WTC11 (cell line): ENCODE data around the gene DIDO1. TPM values are rescaled to one million over a fixed set of nuclear protein-coding genes. Genes with fewer than 3 reads are reported as not detected.

Experiments
- ATAC-seq: fragments of 200-7000 bp; cut with Tn5 transposase; 2 replicates; pipeline ENCODE4 v1.10.0; 2021; ENCODE audit warnings: mild to moderate bottlenecking, moderate library complexity
- CTCF ChIA-PET: fragments of 300-600 bp; sonication (Branson Sonifier 250); formaldehyde crosslinking; loops from one replicate; lab custom pipeline; 2021; ENCODE audit warnings: antibody characterized with exemption; lab: Charles Lee
- POLR2A ChIA-PET: fragments of 350-600 bp; sonication (Branson Sonifier 250); formaldehyde crosslinking; loops from one replicate; lab custom pipeline; 2021; ENCODE audit warnings: antibody characterized with exemption; lab: Charles Lee
- DNase-seq: peaks from one replicate; pipeline ENCODE4 v3.0.0; 2021; ENCODE audit warnings: low spot score
- H3K27ac Mint-ChIP-seq: 2 replicates; pipeline ENCODE4 v1.8.0; 2021; ENCODE audit warnings: mixed read lengths
- H3K27me3 Mint-ChIP-seq: 2 replicates; pipeline ENCODE4 v1.8.0; 2021; ENCODE audit warnings: low read depth, mild to moderate bottlenecking, moderate library complexity, mixed read lengths
- H3K36me3 Mint-ChIP-seq: 2 replicates; pipeline ENCODE4 v1.8.0; 2021; ENCODE audit warnings: mixed read lengths
- H3K4me1 Mint-ChIP-seq: 2 replicates; pipeline ENCODE4 v1.8.0; 2022; ENCODE audit warnings: mixed read lengths
- H3K4me3 Mint-ChIP-seq: 2 replicates; pipeline ENCODE4 v1.8.0; 2021; ENCODE audit warnings: mild to moderate bottlenecking, moderate library complexity, mixed read lengths
- H3K9me3 Mint-ChIP-seq: 2 replicates; pipeline ENCODE4 v1.8.0; 2021; ENCODE audit warnings: mixed read lengths
- ATF1 ChIP-seq: sonication (generic); formaldehyde crosslinking; IDR thresholded peaks from 2 replicates; pipeline ENCODE4 v1.8.1; 2023; ENCODE audit warnings: mild to moderate bottlenecking, moderate library complexity, missing genetic modification reagents
- CDX4 ChIP-seq: fragments of 250-450 bp; sonication (Bioruptor Pico); IDR thresholded peaks from 2 replicates; pipeline ENCODE4 v1.9.0; 2021; ENCODE audit warnings: moderate library complexity, mild to moderate bottlenecking, inconsistent platforms, borderline replicate concordance
- CTCF ChIP-seq: fragments of 200-600 bp; IDR thresholded peaks from 2 replicates; pipeline ENCODE4 v1.8.0; 2022; ENCODE audit warnings: antibody characterized with exemption
- GRHL2 ChIP-seq: fragments of 250-450 bp; sonication (Bioruptor Pico); IDR thresholded peaks from 2 replicates; pipeline ENCODE4 v1.8.0; 2022; ENCODE audit warnings: mild to moderate bottlenecking, moderate library complexity; ENCODE audit not compliant: insufficient replicate concordance, severe bottlenecking
- GTF2I ChIP-seq: fragments of 250-450 bp; sonication (Bioruptor Pico); conservative IDR thresholded peaks from 2 replicates; pipeline ENCODE4 v1.4.0; 2021; ENCODE audit warnings: mild to moderate bottlenecking
- JUN ChIP-seq: sonication (generic); formaldehyde crosslinking; IDR thresholded peaks from 2 replicates; pipeline ENCODE4 v1.8.0; 2023; ENCODE audit warnings: mild to moderate bottlenecking, missing genetic modification reagents
- MXD4 ChIP-seq: fragments of 250-450 bp; sonication (Bioruptor Pico); IDR thresholded peaks from 2 replicates; pipeline ENCODE4 v1.8.0; 2021; ENCODE audit warnings: mild to moderate bottlenecking, moderate library complexity, borderline replicate concordance
- NFYB ChIP-seq: sonication (generic); formaldehyde crosslinking; conservative IDR thresholded peaks from 2 replicates; pipeline ENCODE4 v1.8.0; 2022; ENCODE audit warnings: low read depth, missing genetic modification reagents
- OVOL2 ChIP-seq: fragments of 250-450 bp; sonication (Bioruptor Pico); IDR thresholded peaks from 2 replicates; pipeline ENCODE4 v1.9.0; 2021; ENCODE audit warnings: mild to moderate bottlenecking, borderline replicate concordance
- ZNF263 ChIP-seq: sonication (generic); formaldehyde crosslinking; IDR thresholded peaks from 2 replicates; pipeline ENCODE4 v1.8.1; 2022; ENCODE audit warnings: low read depth, mild to moderate bottlenecking, moderate library complexity, missing genetic modification reagents
- total RNA-seq: library from RNA; stranded (reverse); gene quantifications from 3 replicates; pipeline ENCODE4 v1.2.3, GENCODE V29; 2021
- TF ChIP-seq, protein P1 (sequence below): fragments of 250-450 bp; sonication (Bioruptor Pico); conservative IDR thresholded peaks from 2 replicates; pipeline ENCODE4 v1.9.0; 2021; ENCODE audit warnings: mild to moderate bottlenecking
- TF ChIP-seq, protein P2 (sequence below): sonication (generic); formaldehyde crosslinking; IDR thresholded peaks from 2 replicates; pipeline ENCODE4 v1.8.0; 2022; ENCODE audit warnings: mild to moderate bottlenecking, missing genetic modification reagents
- TF ChIP-seq, protein P3 (sequence below): sonication (generic); formaldehyde crosslinking; IDR thresholded peaks from 2 replicates; pipeline ENCODE4 v1.8.0; 2023; ENCODE audit warnings: mild to moderate bottlenecking, missing genetic modification reagents

Gene DIDO1
- total RNA-seq, 1 experiment from 2014 or later: 87.3 TPM

DNA sequence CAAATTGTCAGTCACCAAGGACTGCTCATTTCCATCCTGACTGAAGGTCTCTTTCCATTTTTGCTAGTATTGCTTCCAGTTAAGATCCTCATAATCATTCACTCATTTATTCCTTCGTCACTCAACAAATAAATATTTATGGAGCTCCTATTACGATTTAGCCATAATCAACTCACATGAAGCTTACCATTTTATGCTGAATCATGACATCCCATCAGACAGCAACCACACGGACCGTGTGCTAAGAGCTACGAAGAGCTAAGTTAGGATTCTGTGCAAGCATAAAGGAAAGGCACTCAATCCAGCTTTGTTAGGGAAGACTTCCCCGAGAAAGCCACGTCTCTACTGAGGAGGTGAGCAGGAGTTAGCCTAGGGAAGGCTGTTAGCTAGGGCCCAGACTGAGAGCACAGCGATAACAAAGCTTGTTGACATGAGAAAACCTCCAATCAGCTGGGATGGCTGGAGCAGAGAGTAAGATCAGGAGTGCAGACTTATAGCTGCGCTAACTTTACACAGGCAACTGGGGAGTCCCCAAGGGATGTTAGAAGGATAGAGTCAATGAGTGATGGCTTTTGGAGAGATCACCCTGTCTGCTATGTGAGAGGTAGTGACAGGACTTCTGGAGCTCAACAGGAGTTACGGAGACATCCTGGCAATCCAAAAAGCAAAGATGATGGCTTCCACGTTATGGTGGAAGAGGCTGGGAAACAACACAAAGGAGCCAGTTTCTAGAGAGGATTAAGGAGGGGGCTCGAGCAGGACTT lies 9.1 kb upstream of the DIDO1 start:
- TF ChIP-seq JUN (CRISPR knock-in tag) (no peak), CDX4 (CRISPR knock-in tag) (no peak), NFYB (CRISPR knock-in tag) (no peak)
- TF ChIP-seq, protein P1, sequence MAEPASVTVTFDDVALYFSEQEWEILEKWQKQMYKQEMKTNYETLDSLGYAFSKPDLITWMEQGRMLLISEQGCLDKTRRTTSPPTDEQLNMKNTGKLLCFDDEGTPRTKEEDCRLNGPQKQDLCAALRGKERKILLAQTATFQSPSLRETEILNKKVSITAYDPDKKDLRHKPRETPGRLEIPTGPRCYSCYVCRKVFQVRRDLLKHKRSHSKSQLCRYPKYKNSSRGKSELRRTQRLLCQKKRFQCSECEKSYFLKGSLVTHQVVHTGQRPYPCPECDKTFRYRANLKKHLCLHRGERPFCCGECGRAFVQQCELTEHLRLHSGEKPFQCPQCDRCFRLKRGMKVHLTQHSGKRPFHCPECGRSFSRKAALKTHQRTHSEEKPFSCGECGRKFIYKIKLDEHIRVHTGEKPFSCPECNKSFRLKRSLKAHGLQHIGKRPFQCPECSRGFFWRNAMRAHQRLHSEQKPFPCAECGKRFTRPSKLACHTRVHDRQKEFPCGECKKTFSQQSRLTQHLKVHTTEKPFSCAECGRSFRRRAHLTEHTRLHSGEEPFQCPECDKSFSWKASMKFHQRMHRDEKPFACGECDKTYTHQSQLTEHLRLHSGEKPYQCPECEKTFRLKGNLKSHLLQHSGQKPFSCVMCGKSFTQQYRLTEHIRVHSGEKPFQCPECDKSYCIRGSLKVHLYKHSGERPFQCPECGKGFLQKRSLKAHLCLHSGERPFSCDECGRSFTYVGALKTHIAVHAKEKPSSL (CRISPR knock-in tag): no peak
- TF ChIP-seq, protein P2, sequence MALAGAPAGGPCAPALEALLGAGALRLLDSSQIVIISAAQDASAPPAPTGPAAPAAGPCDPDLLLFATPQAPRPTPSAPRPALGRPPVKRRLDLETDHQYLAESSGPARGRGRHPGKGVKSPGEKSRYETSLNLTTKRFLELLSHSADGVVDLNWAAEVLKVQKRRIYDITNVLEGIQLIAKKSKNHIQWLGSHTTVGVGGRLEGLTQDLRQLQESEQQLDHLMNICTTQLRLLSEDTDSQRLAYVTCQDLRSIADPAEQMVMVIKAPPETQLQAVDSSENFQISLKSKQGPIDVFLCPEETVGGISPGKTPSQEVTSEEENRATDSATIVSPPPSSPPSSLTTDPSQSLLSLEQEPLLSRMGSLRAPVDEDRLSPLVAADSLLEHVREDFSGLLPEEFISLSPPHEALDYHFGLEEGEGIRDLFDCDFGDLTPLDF (CRISPR knock-in tag): no peak
- TF ChIP-seq, protein P3, sequence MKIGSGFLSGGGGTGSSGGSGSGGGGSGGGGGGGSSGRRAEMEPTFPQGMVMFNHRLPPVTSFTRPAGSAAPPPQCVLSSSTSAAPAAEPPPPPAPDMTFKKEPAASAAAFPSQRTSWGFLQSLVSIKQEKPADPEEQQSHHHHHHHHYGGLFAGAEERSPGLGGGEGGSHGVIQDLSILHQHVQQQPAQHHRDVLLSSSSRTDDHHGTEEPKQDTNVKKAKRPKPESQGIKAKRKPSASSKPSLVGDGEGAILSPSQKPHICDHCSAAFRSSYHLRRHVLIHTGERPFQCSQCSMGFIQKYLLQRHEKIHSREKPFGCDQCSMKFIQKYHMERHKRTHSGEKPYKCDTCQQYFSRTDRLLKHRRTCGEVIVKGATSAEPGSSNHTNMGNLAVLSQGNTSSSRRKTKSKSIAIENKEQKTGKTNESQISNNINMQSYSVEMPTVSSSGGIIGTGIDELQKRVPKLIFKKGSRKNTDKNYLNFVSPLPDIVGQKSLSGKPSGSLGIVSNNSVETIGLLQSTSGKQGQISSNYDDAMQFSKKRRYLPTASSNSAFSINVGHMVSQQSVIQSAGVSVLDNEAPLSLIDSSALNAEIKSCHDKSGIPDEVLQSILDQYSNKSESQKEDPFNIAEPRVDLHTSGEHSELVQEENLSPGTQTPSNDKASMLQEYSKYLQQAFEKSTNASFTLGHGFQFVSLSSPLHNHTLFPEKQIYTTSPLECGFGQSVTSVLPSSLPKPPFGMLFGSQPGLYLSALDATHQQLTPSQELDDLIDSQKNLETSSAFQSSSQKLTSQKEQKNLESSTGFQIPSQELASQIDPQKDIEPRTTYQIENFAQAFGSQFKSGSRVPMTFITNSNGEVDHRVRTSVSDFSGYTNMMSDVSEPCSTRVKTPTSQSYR (CRISPR knock-in tag): no peak
- ChIA-PET POLR2A (interaction anchor here (1.1 to 5.0 kb wide), 2 partner anchors 9 to 57 kb away, joined by 3 to 53 read pairs; partner anchors contain the start of gene DIDO1), CTCF (interaction anchor here (1.0 to 3.6 kb wide), 6 partner anchors 10 to 74 kb away, joined by 3 to 14 read pairs (median 6); partner anchors contain the start of gene BHLHE23)
- Mint-ChIP-seq H3K4me1 (peaks cover 41% of the 10 kb centered on the region), H3K9me3 (no peaks in the 10 kb centered on the region), H3K27me3 (no peaks in the 10 kb centered on the region), H3K4me3 (no peak overlapping the region), H3K27ac (no peak overlapping the region), H3K36me3 (peaks cover 8% of the 10 kb centered on the region)
- no peak for DNase-seq
- no peak for ATAC-seq

- CTCF ChIA-PET: interaction anchor here (1.3 to 3.6 kb wide), 5 partner anchors 9 to 76 kb away, joined by 4 to 14 read pairs (median 7); no protein-coding TSS in a partner anchor
- peaks cover 8% of the 10 kb centered on the region for H3K36me3 Mint-ChIP-seq
- DNase-seq (no peak), ATAC-seq (no peak)
- H3K4me1 Mint-ChIP-seq: peaks cover 37% of the 10 kb centered on the region
- no peaks in the 10 kb centered on the region for H3K9me3 Mint-ChIP-seq
- no peaks in the 10 kb centered on the region for H3K27me3 Mint-ChIP-seq
- H3K4me3 Mint-ChIP-seq: no peak overlapping the region
- H3K27ac Mint-ChIP-seq: no peak overlapping the region
- POLR2A ChIA-PET: interaction anchor here (0.6 to 5.0 kb wide), 3 partner anchors 8 to 72 kb away, joined by 3 to 53 read pairs (median 4); partner anchors contain the start of genes DIDO1 and TCFL5
- TF ChIP-seq GTF2I (CRISPR knock-in tag): no peak
- TF ChIP-seq OVOL2: no peak
- no peak for TF ChIP-seq JUN (CRISPR knock-in tag)
- TF ChIP-seq ATF1: no peak
- TF ChIP-seq, protein P3 (CRISPR knock-in tag): no peak
- no peak for TF ChIP-seq MXD4 (CRISPR knock-in tag)
- no peak for TF ChIP-seq CTCF
- no peak for TF ChIP-seq ZNF263 (CRISPR knock-in tag)
- TF ChIP-seq GRHL2 (CRISPR knock-in tag): no peak
Observed at GRCh38 chr20:62933966-62934365, 7.7 kb upstream of the DIDO1 start.
